NCI-H1436 treated with DMSO at 0.1 percent for 48 hours (cell line): ENCODE results near the gene SLC38A10.
A peak's percentile ranks its signal among the peaks of the same experiment; 100 is the strongest.

Source experiments
- DNase-seq: peaks from one replicate; lab custom pipeline; 2025; lab: John Stamatoyannopoulos, UW

The SLC38A10 gene

GRCh38 chr17:81241648-81242420, 53.3 kb downstream of the SLC38A10 start:
- no peak for DNase-seq

GRCh38 chr17:81241203-81241602, 53.9 kb downstream of the SLC38A10 start:
- DNase-seq = no peak

- no peak for DNase-seq
Observed at GRCh38 chr17:81240761-81241160, 54.3 kb downstream of the SLC38A10 start.

- no peak for DNase-seq
Observed at GRCh38 chr17:81239714-81240555, 55.2 kb downstream of the SLC38A10 start.

- DNase-seq = peak; percentile 100
Observed at GRCh38 chr17:81238815-81239713, 56.0 kb downstream of the SLC38A10 start, which contains the start of the genes NDUFAF8 and TEPSIN. TSS of gene NDUFAF8 (plus strand) at chr17:81239318. CDS start at chr17:81239364, 46 bp downstream. TSS of gene TEPSIN (minus strand) at chr17:81239055. CDS start at chr17:81239033, 22 bp downstream.

- DNase-seq = no peak
Observed at GRCh38 chr17:81238490-81238814, 56.7 kb downstream of the SLC38A10 start.

- no peak for DNase-seq
Observed at GRCh38 chr17:81237591-81238489, 57.3 kb downstream of the SLC38A10 start.

GRCh38 chr17:81236784-81237183, 58.3 kb downstream of the SLC38A10 start:
- DNase-seq = no peak

- no peak for DNase-seq
Observed at GRCh38 chr17:81235822-81236740, 59.0 kb downstream of the SLC38A10 start.

GRCh38 chr17:81234940-81235821, 59.9 kb downstream of the SLC38A10 start:
- DNase-seq = no peak

GRCh38 chr17:81234506-81234855, 60.6 kb downstream of the SLC38A10 start:
- no peak for DNase-seq

- no peak for DNase-seq
Observed at GRCh38 chr17:81233811-81234505, 61.1 kb downstream of the SLC38A10 start.

- no peak for DNase-seq
Observed at GRCh38 chr17:81233316-81233715, 61.8 kb downstream of the SLC38A10 start.

GRCh38 chr17:81232616-81233241, 62.4 kb downstream of the SLC38A10 start:
- DNase-seq = no peak

- DNase-seq = no peak
Observed at GRCh38 chr17:81231766-81232581, 63.1 kb downstream of the SLC38A10 start.

- no peak for DNase-seq
Observed at GRCh38 chr17:81231121-81231645, 63.9 kb downstream of the SLC38A10 start.
